Right forelimb (tissue), 1 donor: ENCODE results near the gene YY1.
A peak's percentile ranks its signal among the peaks of the same experiment; 100 is the strongest.
"Not testable (repeated sequence)": the region's sequence is repeated elsewhere in the genome, so short reads cannot be mapped to it uniquely, and the experiment has no call there.

ENCODE experiments used
- DNase-seq: peaks from one replicate; pipeline ENCODE4 v3.0.0-alpha.2; 2018

Gene YY1

DNA sequence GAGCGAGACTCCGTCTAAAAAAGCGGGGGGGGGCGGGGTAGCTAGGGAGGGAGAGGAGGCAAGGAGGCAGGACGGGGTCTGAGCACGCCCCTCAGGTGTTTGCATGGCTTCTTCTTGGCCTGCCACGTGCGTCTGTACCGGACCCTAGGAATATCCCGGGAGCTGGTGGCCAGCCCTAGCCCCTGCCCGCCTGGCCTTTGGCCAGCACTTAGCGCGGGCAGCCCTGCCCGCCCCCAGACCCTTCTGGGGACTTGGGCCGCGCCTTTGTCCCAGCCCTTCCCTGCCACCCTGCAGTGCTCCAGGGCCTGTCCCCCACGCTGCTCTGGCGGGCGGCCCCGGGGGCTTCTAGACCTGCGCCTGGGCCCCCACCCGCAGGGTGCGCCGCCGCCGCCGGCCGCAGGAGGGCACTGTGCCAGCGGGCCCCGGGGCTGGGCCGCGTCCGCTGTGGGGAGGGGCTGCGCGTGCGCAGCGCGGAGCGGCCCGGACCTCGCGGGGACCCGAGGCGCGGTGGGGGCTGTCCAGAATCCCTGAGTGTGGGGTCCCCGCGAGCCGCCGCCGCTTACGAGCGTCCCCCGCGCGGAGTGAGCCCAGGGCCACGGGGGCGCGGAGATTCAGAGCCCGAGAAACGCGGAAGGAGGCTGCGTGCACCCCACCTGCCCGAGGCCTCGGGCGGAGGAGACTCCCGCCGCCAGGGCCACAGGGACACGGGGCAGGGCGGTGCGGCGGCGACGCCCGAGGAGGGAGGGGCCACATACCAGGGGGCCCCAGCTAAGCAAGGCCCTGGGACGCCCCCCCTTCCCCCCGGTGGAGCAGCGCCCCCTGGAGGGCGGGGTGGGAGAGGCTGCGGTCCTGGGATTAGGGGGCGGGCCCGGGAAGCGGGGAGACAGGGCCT, 46.3 kb downstream of the YY1 start:
- peak; percentile 84 for DNase-seq

DNA sequence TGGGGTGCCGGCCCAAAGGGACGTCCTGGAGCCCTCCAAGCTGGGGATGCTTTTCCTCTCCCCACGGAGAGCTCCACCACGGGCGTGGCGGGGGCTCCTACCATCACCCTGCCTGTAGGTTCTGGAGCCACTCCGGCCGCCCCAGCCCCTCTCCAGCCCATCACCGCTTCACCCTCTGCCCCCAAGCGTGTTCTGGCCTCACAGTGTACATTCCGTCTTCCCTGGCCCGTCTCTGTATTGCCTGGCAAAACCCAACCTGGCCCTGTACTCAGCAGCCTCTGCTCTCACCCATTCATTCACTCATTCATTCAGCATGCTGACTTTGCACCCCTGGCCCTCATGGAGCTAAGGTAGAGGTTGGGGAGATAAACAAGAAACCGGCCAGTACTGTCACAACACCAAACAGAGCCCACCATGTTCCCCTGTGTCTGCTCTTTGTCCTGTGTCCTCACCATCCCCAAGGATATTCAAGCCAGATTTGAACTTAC, 47.0 kb downstream of the YY1 start:
- DNase-seq = no peak

- DNase-seq = no peak
Observed at GRCh38 chr14:100286484-100287191, 47.7 kb downstream of the YY1 start.

GRCh38 chr14:100287202-100287997, 48.5 kb downstream of the YY1 start:
- DNase-seq = no peak

DNA sequence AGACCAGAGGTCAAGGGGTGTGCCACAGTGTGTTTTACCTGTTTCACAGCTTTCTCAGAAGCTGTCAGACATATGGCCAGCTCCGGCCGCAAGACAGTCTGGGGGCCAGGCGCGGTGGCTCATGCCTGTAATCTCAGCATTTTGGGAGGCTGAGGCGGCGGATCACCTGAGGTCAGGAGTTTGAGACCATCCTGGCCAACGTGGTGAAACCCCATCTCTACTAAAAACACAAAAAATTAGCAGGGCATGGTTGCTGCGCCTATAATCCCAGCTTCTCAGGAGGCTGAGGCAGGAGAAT, 49.0 kb downstream of the YY1 start:
- DNase-seq = not testable (repeated sequence)

DNA sequence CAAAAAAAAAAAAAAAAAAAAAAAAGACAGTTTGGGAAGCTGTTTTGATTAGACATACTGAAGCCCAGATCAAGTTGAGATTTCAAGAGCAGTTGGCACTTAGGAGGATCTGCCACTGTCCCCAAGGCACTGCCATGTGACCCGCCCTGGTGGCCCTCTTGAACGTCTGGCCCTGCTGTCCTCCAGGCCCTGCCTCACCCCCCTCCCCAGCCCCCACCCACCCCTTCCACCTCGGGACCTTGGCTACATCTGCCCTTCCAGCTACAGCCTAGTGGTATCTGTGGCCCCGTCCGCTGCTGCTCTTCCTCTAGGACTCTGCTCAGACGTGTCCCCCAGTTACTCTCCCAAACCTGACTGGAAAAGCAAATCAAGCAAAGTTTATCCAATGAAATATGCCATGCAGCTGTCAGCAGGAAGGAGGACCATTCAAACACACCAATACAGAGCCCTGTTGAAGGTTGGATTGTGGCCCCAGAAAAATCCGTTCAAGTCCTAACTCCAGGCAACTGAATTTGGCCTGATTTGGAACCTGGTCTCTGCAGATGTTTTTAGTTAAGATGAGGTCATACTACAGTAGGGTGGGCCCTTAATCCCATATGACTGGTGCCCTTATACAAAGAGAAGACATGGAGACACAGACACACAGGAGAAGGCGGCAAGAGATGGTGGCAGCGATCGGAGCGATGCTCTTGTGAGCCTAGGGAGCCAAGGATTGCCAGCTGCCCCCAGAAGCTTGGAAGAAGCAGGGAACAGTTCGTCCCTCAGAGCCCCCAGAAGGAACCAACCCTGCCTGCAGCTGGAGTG, 49.6 kb downstream of the YY1 start:
- DNase-seq = no peak

- no peak for DNase-seq
Observed at GRCh38 chr14:100289916-100290606, 51.1 kb downstream of the YY1 start.

DNA sequence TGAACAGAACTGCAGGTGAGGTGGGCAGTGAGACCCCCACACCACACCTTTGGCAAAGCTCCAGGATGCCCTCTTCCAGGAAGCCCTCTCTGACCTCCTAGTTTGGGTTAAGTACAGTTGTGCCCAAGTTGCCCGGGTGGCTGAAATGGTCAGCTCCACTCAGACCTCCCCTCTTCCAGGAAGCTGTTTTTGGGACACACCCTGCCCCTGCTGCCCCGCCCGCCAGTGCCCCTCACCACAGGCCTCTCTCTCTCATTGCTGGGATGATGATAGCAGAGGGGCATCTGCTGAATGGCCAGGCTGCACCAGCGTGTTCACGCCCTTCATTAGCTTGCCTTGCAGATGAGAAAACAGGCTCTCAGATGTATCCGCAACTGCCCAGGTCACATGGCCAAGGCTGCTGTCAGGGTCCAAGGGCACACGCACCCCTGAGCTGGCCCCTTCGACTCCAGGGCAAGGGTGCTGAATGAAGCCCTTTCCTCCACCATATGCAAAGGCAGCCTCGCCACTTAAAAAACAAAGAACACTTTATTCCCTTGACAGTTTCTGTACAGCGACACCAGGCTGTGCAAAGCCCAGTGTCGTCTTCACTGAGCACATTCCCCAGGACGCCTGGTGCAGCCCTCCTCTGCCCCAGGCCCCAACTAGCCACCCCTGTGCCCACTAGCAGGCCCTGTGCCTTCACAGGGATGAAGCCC, 51.8 kb downstream of the YY1 start:
- no peak for DNase-seq

GRCh38 chr14:100291305-100292075, 52.5 kb downstream of the YY1 start:
- DNase-seq = no peak

- DNase-seq = no peak
Observed at GRCh38 chr14:100292301-100292775, 53.4 kb downstream of the YY1 start.

- DNase-seq = no peak
Observed at GRCh38 chr14:100292776-100293461, 54.0 kb downstream of the YY1 start.

GRCh38 chr14:100293497-100294212, 54.7 kb downstream of the YY1 start:
- DNase-seq = no peak

DNA sequence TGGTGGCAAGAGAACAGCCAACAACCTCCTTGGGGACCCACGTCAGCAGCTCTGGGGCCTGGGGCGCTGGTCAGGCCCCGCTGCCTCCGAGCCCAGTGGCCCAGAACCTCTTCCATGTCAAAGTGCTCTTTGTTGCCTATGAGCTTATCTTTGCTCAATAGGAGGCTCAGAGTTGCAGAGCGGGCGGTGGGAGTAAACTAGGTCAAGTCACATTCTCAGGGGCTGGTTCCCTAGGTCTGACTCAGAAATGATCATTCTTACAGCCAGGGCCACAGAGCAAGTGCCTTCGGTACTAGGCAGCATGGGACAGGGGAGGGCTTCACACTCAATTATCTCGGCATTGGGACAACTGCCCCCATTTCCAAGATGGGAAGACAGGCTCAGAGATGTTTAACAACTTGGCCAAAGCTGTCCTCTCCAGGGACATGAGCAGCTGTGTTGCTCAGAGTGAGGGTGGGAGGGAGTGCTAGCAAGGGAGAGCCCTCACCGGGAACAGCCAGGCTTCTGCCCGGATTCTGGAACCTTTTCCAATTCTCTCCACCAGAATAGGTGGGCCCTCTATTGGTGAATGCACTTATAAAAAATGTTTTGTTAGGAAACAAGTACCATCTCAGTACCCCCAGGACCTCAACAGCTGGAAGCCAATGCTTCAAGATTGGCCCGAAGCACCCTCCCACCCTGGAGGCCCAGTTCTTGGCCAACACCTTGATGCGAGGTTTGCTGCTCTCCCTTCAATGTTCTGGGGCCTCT, 55.4 kb downstream of the YY1 start:
- DNase-seq = no peak

- no peak for DNase-seq
Observed at GRCh38 chr14:100294963-100295330, 56.0 kb downstream of the YY1 start.

DNA sequence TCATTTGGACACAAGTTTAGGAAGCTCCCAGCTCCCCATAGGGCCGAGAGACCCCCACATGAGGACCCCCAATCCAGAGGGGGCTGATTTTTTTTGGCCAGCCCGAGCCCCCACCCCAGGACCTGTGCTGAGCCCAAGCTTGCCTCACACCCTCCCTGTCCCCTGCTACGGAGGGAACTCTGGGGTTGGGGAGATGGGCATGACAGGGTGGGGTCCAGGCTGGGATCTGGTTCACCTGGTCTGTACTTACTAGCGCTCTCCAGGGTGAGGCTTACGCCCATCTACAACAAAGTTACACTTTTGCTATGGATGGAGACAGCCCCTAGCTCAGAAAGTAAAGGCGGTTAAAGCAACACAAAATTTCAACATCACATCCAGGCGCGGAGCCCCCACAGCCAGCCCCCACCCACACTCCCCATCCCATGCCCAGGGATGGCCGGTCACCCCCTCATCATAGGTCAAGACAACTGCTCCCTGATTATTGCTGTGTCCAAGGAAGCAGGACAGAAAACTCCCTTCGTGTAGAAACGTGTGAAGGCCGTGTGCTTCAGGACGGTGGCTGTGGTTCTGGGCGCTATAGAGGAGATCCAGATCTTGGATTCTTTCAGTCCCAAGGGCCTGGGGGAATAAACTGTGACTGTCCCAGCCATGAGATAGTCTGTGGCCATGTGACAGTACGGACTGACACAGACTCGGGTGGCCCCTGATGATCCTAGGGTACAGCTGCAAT, 56.6 kb downstream of the YY1 start:
- DNase-seq = no peak

GRCh38 chr14:100296106-100296651, 57.2 kb downstream of the YY1 start:
- peak; percentile 30 for DNase-seq

- DNase-seq = not testable (repeated sequence)
Observed at GRCh38 chr14:100296729-100297128, 57.8 kb downstream of the YY1 start.
